ENCODE data around the gene BCR.

The BCR gene

DNA sequence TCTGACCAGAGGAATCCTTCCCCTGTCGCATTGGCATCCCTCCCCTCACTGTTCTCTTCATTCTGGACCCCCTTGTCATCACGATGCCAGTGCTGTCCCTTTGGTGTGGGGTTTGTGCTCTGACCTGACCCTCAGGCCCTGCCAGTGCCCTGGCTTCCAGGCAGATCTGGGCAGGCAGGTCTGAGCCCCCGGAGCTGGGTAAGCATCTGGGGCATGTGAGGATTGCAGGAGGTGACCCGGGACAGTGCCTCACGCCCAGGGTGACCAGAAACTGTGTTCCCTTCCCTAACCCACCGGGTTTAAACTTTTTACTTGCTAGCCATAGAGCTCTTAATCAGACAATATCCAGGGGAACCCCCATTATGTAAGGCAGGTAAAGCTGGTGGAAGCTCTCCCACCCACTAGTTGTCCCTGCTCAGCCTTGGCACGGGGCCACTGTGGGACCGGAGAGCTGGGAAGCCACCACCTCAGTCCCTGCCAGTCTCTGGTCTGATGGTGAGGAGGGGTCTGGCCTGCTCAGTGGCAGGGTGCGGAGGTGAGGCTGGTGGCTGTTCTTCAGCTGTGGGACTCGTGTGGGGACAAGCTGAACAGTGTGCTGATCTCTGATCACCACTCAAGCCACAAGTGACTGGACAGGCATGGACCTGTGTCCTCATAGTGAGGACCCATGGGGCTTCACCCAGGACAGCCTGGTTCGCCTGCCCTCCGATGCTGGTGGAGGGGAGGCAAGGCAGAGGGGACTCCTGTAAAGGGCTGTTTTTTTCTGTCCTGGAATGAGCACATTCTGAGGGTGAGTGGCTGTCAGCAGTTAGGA is 38.0 kb downstream of the BCR start:
- DNase-seq (ENCODE audit: low read depth) = no peak

DNA sequence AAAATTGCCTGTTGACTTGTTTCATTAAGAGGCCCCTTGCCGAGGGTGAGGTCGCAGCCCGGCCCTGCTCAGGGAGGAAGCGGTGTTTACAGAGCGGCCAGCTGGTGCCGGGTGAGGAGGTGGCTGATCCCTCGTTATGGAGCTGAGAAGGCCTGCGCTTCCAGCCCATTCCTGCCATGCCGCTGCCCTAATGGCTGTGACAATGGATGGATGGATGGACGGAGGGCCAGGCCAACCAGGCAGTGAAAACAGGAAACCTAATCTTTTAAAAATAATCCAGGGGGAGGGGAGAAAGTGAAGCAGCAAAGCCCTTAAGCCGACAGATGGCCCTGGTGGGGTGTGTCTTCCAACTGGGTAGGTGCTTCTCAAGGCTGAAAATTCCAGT is 38.5 kb downstream of the BCR start:
- no peak for DNase-seq (ENCODE audit: low read depth)

GRCh38 chr22:23219317-23219716 is 39.0 kb downstream of the BCR start:
- DNase-seq (ENCODE audit: low read depth) = no peak

DNA sequence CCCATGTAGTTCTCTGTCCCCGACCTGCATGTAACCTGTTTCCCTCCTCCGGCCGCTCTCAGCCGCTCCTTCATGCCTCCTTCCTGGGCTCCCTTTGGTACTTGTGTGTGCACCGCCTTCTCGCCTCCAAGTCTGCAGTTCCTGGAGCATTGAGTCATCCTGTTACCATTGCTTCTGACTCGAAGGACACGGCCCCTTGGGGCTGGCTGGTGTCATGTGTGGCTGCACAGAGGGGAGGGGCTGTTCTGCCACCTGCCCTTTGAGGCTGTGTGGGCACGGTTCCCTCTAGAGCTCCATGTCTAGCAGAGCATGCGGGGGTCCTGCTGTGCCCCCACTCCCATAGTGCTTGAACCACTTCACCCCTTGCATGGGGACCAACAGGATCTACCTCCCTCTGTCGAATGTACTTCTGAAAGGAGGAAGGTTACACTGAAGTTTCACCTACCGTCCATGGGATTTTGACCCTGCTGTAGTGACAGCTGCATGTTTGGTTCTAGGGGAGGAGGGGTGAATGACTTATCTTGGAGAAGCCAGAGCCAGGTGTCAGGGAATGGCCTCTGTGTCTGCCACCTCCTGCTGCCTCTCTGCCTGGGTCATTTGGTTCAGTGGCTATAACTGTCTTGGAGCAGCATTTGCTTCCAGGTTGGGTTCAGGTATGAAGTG is 39.6 kb downstream of the BCR start:
- DNase-seq (ENCODE audit: low read depth) = no peak

DNA sequence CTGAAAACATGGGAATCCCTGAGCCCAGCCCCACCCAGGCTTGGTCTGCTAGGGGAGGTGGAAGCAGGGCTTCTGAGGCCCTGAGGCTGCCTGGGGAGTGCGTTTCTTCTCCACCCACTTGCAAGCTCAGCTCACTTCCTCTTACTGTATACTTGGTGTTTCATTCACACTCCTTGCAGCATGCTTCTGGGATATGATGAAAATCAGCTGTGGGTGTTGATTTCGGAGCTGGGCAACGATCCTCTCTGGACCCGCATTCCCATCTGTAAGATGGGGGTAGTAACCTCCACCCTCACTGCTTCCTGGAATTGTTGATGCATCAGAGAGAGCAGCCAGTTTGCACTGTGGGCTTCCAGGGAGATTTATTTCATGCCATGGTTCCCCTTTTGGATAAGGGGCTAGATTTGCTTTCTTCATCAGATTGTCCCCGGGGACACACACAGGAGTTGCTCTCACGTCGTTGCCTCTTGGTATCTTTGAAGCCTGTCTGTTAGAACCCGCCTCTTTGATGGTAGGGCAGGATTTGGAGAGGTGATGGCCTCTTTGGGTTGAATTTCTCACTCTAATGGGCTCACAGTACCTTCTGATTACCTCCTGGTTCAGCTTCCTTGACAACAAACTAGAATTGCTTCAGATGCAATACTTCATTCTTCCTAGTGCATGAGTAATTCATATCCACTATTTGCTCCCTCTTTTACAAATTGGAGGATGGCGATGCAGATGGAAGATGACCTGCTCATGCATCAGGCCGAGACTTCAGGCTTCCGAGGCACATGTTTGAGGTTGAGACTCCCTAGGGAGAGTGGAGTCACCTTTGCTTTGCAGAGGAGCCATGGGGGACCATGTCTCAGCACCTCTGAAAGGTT is 40.4 kb downstream of the BCR start:
- peak; percentile 36 for DNase-seq (ENCODE audit: low read depth)

DNA sequence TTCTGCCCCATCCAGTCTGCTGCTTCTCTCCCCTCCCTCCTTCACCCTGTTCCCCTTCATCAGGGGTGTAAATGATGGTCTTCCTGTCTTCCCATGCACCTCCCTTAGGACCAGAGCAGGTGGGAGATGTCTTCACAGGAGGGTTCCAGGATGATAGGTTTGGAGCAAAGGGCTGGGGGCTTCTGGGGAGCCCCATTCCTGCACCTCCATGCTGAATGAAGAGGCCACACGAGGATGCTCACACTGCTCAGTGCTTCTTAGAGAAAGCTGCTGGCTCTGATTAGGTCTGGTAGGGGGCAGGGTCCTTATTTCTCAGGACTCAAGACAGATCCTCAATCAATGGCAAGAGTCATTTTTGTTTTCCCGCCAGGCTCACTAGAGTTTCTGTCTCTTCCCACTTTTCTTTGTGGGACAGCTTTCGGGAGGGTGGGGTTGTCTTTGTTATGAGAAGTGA is 41.1 kb downstream of the BCR start:
- DNase-seq (ENCODE audit: low read depth) = no peak

GRCh38 chr22:23222033-23222792 is 41.9 kb downstream of the BCR start:
- no peak for DNase-seq (ENCODE audit: low read depth)

- no peak for DNase-seq (ENCODE audit: low read depth)
Measured at GRCh38 chr22:23222793-23223568, 42.7 kb downstream of the BCR start.

DNA sequence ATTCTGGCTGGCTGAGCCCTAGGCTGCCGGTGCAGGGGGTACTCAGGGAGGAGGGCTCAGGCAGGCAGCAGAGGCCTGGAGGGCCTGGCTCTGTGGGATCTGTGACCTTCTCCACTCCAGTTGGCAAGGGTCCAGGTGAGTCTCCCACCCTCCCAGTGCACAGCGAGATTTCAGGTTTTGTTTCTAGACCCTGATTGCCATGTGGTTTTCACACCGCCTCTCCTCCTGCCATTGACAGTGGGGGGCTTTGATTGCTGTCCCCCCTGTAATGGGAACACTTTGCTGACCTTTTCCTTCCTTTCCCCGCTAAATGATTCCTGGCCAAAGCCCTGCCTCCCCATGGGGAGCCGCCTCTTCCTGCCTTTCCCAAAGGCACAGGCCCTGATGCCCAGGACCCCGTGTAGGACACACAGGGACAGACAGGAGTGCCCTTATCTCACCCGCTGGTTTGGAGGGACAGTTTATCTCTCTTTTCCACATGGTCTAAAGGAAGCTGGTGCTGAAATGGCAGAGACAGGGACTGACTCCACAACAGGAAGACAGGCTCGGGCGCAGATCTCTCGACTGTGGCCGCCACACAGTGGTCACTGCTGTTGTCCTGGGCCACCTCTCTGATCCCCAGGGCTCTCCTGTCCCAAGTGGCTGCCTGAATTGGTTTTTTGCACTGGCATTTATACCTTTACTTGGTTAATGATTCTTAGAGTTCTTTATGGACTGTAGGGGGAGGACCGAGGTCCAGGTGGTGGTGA is 43.4 kb downstream of the BCR start:
- DNase-seq (ENCODE audit: low read depth) = no peak

DNA sequence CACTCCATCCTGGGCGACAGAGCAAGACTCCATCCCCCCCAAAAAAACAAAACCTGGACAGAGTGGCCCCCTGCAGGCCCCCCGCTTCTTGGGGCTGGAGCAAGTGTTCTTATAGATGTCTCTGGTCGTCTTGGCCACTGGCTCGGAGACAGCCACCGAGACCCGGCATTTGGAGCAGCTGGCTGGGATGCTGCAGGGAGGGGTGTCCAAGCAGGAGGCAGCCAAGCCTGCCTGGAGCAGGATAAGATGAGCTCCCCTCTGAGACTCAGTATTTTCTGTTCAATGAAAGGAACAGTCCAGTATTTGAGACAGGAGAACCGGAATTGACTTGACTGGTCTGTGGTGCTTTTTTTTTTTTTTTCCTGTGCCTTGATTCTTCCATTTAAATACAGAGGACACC is 44.5 kb downstream of the BCR start:
- DNase-seq (ENCODE audit: low read depth) = no peak

GRCh38 chr22:23225337-23225723 is 45.0 kb downstream of the BCR start:
- DNase-seq (ENCODE audit: low read depth) = no peak

- DNase-seq (ENCODE audit: low read depth) = no peak
Measured at GRCh38 chr22:23225724-23226496, 45.6 kb downstream of the BCR start.

GRCh38 chr22:23226497-23226850 is 46.2 kb downstream of the BCR start:
- DNase-seq (ENCODE audit: low read depth) = no peak

- DNase-seq (ENCODE audit: low read depth) = no peak
Measured at GRCh38 chr22:23227380-23227779, 47.1 kb downstream of the BCR start.

DNA sequence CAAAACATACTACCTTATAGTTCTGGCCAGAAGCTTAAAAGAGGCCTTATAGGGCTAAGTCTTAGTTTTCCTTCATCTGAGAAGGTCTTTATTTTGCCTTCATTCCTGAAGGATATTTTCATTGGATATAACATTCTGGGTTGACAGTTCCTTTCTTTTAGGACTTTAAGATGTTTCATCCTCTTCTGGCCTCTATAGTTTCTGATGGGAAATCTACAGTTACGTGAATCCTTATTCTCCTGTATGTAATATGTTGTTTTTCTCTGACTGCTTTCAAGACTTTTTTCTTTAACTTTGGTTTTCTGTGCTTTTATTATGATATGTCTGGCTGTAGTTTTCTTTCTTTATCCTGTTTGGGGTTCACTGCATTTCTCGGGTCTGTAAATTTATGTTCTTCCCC is 48.2 kb downstream of the BCR start:
- no peak for DNase-seq (ENCODE audit: low read depth)

- no peak for DNase-seq (ENCODE audit: low read depth)
Measured at GRCh38 chr22:23229646-23230045, 49.3 kb downstream of the BCR start.

DNA sequence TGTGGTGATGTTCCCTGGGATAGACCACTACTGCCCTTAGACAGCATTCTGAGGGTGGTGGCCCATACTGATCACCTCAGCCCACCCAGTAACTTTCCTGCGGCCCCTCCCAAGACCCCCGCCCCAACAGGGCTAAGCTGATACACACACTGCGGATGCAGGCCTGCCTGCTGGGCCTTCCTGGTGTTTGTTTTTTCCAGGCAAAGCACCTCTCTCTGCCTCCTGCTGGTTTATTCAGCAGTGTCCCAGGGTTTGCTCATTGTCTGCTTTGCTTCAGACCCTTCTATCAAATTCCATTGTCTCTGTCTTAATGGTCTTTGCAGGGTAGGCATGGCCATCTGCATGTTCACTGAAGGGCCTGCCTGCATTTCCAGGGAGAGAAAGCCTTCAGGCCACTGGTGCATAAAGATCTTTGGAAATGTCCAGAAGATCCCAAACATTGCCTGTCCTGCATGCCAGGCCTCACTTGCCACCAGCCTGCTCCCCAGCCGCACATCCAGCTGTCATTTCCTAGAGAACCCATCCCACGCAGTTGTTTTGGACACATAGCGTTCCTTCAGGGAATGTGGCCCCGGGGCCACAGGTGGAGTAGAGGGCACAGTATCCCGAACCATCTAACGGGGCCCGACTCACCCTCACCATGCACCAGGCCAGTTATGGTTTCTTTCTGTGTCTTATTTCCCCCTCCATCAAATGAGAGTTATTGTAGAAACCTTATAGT is 50.2 kb downstream of the BCR start:
- no peak for DNase-seq (ENCODE audit: low read depth)

DNA sequence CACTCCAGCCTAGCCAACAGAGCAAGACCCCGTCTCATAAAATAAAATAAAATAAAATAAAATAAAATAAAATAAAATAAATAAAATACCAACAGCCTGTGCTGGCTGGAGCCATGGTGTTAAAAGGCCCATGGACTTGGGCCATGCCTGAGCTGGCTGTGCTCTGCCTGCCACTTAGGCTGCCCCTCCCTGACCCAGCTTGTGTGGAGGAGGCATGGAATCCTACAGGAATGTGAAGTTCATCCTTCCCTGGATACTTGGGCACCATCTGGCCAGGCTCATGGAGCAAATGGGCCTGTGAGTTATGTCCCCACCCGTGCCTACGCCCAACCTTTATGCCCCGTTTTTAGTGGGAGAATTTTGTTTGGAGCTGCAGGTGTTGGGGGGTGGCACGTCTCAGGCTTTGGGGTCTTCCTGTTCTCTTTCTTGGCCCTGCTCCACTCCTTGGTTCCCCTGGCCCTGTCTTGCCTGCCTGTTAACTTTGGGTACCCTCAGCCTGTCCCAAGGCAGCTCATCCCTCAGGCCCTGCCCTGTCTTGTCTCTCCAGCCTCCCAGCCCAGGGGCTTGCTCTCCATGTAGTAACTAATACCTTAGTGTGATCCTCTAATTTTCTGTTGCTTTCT is 51.3 kb downstream of the BCR start:
- no peak for DNase-seq (ENCODE audit: low read depth)
